H1 (cell line): ENCODE data around the gene COG4.

ENCODE experiments used
- CHD7 ChIP-seq: fragments of 300-600 bp; sonication (generic); IDR thresholded peaks from 2 replicates; pipeline ENCODE4 v1.7.1; 2012; ENCODE audit warnings: low read length, moderate library complexity, mild to moderate bottlenecking, inconsistent platforms; ENCODE audit not compliant: insufficient replicate concordance
- CTCF ChIP-seq, 3 experiments: IDR thresholded peaks; 1 replicate in 2 of 3; 2 replicates in 1 of 3; pipeline versions ENCODE4 v1.5.1 to v1.6.1; 2011; ENCODE audit warnings: low read length in 3 of 3, mild to moderate bottlenecking in 3 of 3, inconsistent platforms in 2 of 3, low read depth in 1 of 3, moderate library complexity in 1 of 3; ENCODE audit not compliant: insufficient read depth in 1 of 3; ENCODE audit errors: control extremely low read depth in 1 of 3
- EGR1 ChIP-seq: IDR thresholded peaks from 2 replicates; pipeline ENCODE4 v1.6.1; 2011; ENCODE audit warnings: low read depth, low read length, borderline replicate concordance
- MAFK ChIP-seq: IDR thresholded peaks from 2 replicates; pipeline ENCODE4 v1.6.1; 2012; ENCODE audit warnings: low read depth, mild to moderate bottlenecking, improper control_type of control experiment, low read length
- MAX ChIP-seq: IDR thresholded peaks from 2 replicates; pipeline ENCODE4 v1.6.1; 2012; ENCODE audit warnings: inconsistent platforms
- POLR2A ChIP-seq, 2 experiments: IDR thresholded peaks; 1 replicate in 1 of 2; 2 replicates in 1 of 2; pipeline ENCODE4 v1.6.1; 2011; ENCODE audit warnings: low read depth in 2 of 2, low read length in 2 of 2, mild to moderate bottlenecking in 2 of 2; ENCODE audit errors: control extremely low read depth in 1 of 2
- SP1 ChIP-seq: IDR thresholded peaks from 2 replicates; pipeline ENCODE4 v1.6.1; 2011; ENCODE audit warnings: low read depth, low read length
- YY1 ChIP-seq: IDR thresholded peaks from 2 replicates; pipeline ENCODE4 v1.6.1; 2011; ENCODE audit warnings: low read depth, mild to moderate bottlenecking, low read length

- no peak for TF ChIP-seq CTCF (IDR thresholded peaks at IDR 0.05; ENCODE audit: control extremely low read depth in 1 of 3, insufficient read depth in 1 of 3, low read depth in 1 of 3, low read length in 3 of 3)
- no peak for TF ChIP-seq CHD7
- no peak for TF ChIP-seq EGR1
- TF ChIP-seq MAFK, result no peak
- no peak for TF ChIP-seq POLR2A (IDR thresholded peaks at IDR 0.05; ENCODE audit: control extremely low read depth in 1 of 2, low read depth in 2 of 2, low read length in 2 of 2)
- no peak for TF ChIP-seq YY1
- TF ChIP-seq MAX, result no peak
- TF ChIP-seq SP1, result no peak
Observed at GRCh38 chr16:70468776-70469525, 54.4 kb downstream of the COG4 start.
